HG02678 (cell line): ENCODE results near the gene KCNH2.

ENCODE experiments used
- ATAC-seq: cut with Tn5 transposase; IDR thresholded peaks from one replicate; pipeline ENCODE4 v1.9.1; 2021; ENCODE audit warnings: mild to moderate bottlenecking, moderate library complexity; ENCODE audit not compliant: unreplicated experiment

Gene KCNH2

GRCh38 chr7:150976529-150977381 lies 1.4 kb downstream of the KCNH2 start:
- ATAC-seq, result no peak

GRCh38 chr7:150975536-150976319 lies 2.4 kb downstream of the KCNH2 start:
- ATAC-seq, result no peak

- ATAC-seq, result peak; percentile 58
Observed at GRCh38 chr7:150974468-150975391, 3.4 kb downstream of the KCNH2 start.

GRCh38 chr7:150973571-150974451 lies 4.3 kb downstream of the KCNH2 start:
- no peak for ATAC-seq

GRCh38 chr7:150972741-150973140 lies 5.4 kb downstream of the KCNH2 start:
- no peak for ATAC-seq

GRCh38 chr7:150972023-150972468 lies 6.1 kb downstream of the KCNH2 start:
- no peak for ATAC-seq

GRCh38 chr7:150971242-150972022 lies 6.7 kb downstream of the KCNH2 start:
- ATAC-seq, result no peak

- ATAC-seq, result no peak
Observed at GRCh38 chr7:150970424-150970823, 7.7 kb downstream of the KCNH2 start.

GRCh38 chr7:150969475-150969874 lies 8.6 kb downstream of the KCNH2 start:
- ATAC-seq, result no peak

- ATAC-seq, result no peak
Observed at GRCh38 chr7:150968734-150969372, 9.3 kb downstream of the KCNH2 start.

- no peak for ATAC-seq
Observed at GRCh38 chr7:150968056-150968733, 9.9 kb downstream of the KCNH2 start.

- ATAC-seq, result no peak
Observed at GRCh38 chr7:150967349-150967748, 10.8 kb downstream of the KCNH2 start.

GRCh38 chr7:150966002-150966401 lies 12.1 kb downstream of the KCNH2 start:
- no peak for ATAC-seq

- ATAC-seq, result no peak
Observed at GRCh38 chr7:150965273-150965830, 12.8 kb downstream of the KCNH2 start.

GRCh38 chr7:150964593-150965111 lies 13.5 kb downstream of the KCNH2 start:
- ATAC-seq, result no peak

GRCh38 chr7:150963707-150964559 lies 14.2 kb downstream of the KCNH2 start:
- ATAC-seq, result no peak
